Small intestine (tissue), 16 donors: ENCODE measurements around the gene TAAR1. TPM values are rescaled to one million over a fixed set of nuclear protein-coding genes. Genes with fewer than 3 reads are reported as not detected.
"Not testable (repeated sequence)": the region's sequence is repeated elsewhere in the genome, so short reads cannot be mapped to it uniquely, and the experiment has no call there.

Experiments
- DNase-seq, 2 donors: peaks; one replicate each; pipeline versions ENCODE4 v3.0.0 to v3.0.0-alpha.2; 2013
- FAIRE-seq: peaks from 2 replicates; lab custom pipeline; 2012; peaks lifted over from hg19 to GRCh38; lab: Jason Lieb, UNC
- H3K27ac ChIP-seq, 3 donors: one replicate each; pipeline ENCODE4 v1.5.1; 2013; ENCODE audit warnings: low read length in 2 of 3, mild to moderate bottlenecking in 2 of 3, control low read depth in 1 of 3, inconsistent platforms in 1 of 3, low read depth in 1 of 3, moderate library complexity in 1 of 3
- H3K27me3 ChIP-seq, 3 donors: one replicate each; pipeline ENCODE4 v1.6.1; 2013; ENCODE audit warnings: low read length in 3 of 3, inconsistent platforms in 1 of 3; ENCODE audit not compliant: control insufficient read depth in 3 of 3, insufficient read depth in 3 of 3
- H3K36me3 ChIP-seq, 3 donors: one replicate each; pipeline ENCODE4 v1.6.1; 2013; ENCODE audit warnings: low read length in 3 of 3, inconsistent platforms in 1 of 3, low read depth in 1 of 3, mild to moderate bottlenecking in 1 of 3, moderate library complexity in 1 of 3; ENCODE audit not compliant: control insufficient read depth in 3 of 3, insufficient read depth in 2 of 3
- H3K4me1 ChIP-seq, 3 donors: one replicate each; pipeline ENCODE4 v1.6.1; 2013; ENCODE audit warnings: low read length in 2 of 3, inconsistent platforms in 1 of 3, low read depth in 1 of 3, mild to moderate bottlenecking in 1 of 3, moderate library complexity in 1 of 3; ENCODE audit not compliant: control insufficient read depth in 3 of 3, insufficient read depth in 2 of 3
- H3K4me3 ChIP-seq, 3 donors: one replicate each; pipeline ENCODE4 v1.5.1; 2013; ENCODE audit warnings: low read length in 3 of 3, control low read depth in 1 of 3, inconsistent platforms in 1 of 3, low read depth in 1 of 3, mild to moderate bottlenecking in 1 of 3, moderate library complexity in 1 of 3
- H3K9me3 ChIP-seq, 2 donors: one replicate each; pipeline ENCODE4 v1.6.1; 2013; ENCODE audit warnings: low read depth in 1 of 2, low read length in 1 of 2; ENCODE audit not compliant: control insufficient read depth in 2 of 2, insufficient read depth in 1 of 2
- WGBS, 3 donors: extraction: QIAGEN DNeasy Blood & Tissue Kit; methylation state at CpG; one replicate each; pipeline ENCODE4 v1.1.7; 2013; 5-methylcytosine and 5-hydroxymethylcytosine counted together
- long read RNA-seq, 10 donors: transcript quantifications; one replicate each; lab custom pipeline, GENCODE V29; 2026
- polyA plus RNA-seq, 4 donors: library from polyadenylated mRNA; stranded (reverse) in 3 of 4; unstranded in 1 of 4; fragments of 200-250 nt in 3 of 4; fragments of 120-200 nt in 1 of 4; gene quantifications; one replicate each; pipeline versions ENCODE4 v1.2.1 to v1.2.3, GENCODE V29; 2013
- donor health status: healthy with polysubstance abuse.
- donor health status: control.
- donor health status: control.
- donor health status: Bipolar disorder and iron deficiency.
- donor health status: healthy.

Gene TAAR1
- polyA plus RNA-seq: under 1 TPM in 1 of 4 donors, not detected in 3; 0.09 TPM
- long read RNA-seq, donor 1: 0 reads
- long read RNA-seq, donor 2: 0 reads
- long read RNA-seq, donor 3: 0 reads
- long read RNA-seq, donor 4: 0 reads
- long read RNA-seq, donor 5: 0 reads
- long read RNA-seq, donor 6: 0 reads
- long read RNA-seq, donor 7: 0 reads
- long read RNA-seq, donor 8: 0 reads
- long read RNA-seq, donor 9: 0 reads
- long read RNA-seq, donor 10: 0 reads

DNA sequence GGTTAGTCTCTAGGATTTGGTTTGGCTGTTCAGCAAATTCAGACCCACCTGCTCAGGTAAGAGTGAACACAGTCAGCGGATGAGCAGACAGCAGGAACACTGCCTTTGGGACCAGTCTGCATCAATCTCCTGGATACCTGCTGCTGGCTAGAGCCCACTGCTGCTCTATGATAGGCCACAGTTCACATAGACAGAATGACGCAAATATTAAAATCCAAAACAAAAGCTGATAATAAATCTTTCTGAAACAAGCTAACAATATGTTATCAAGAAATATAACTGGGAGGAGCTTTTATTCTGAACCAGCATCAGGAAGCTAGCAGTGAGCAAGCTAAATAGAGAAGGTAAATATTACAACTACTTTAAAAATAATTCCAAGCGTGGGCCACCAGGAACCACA, at the start of gene TAAR1:
TSS of gene TAAR1 (minus strand) at position 101 of the 400 bp plus-strand sequence. CDS start 13,179 bp downstream, outside the sequence.
- FAIRE-seq (no peak), DNase-seq (no peak)
- H3K36me3 ChIP-seq: no peaks in the 10 kb centered on the region
- no peaks in the 10 kb centered on the region for H3K9me3 ChIP-seq
- no peak within 1 kb of the TSS for H3K27ac ChIP-seq
- no peak within 1 kb of the TSS for H3K4me3 ChIP-seq
- no peaks in the 10 kb centered on the region for H3K27me3 ChIP-seq
- H3K4me1 ChIP-seq: no peaks in the 10 kb centered on the region
- 73 to 92% (median 87%) methylated on average over 3 of the region's 3 CpGs for WGBS, 3 donors

- WGBS, 3 donors: 92 to 96% (median 94%) methylated on average over 3 of the region's 3 CpGs
- no peaks in the 10 kb centered on the region for H3K27me3 ChIP-seq
- H3K27ac ChIP-seq: no peak overlapping the region
- no peaks in the 10 kb centered on the region for H3K9me3 ChIP-seq
- peak overlapping the region in 1 of 3 donors; percentile 11 for H3K4me3 ChIP-seq
- no peak for FAIRE-seq
- no peak for DNase-seq
- no peaks in the 10 kb centered on the region for H3K36me3 ChIP-seq
- no peaks in the 10 kb centered on the region for H3K4me1 ChIP-seq
These were observed 49.8 kb upstream of the TAAR1 start for GRCh38 chr6:132708771-132709170.

DNA sequence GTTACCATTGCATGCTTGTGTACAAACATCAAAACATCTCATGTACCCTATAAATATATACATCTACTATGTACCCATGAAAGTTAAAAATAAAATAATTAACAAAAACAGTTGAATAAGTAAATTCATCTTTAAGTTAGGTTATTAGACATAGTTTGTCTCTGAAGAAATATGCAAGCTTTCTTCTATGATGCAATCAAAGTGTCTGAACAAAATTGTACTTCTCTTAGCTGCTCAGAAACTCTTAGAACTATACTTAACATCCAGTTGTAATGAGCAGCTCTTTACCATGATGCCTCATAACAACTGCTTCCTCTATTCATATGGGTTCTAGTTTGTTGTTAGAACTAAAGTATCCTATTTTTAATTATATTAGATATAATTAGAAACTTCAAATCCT, 49.0 kb upstream of the TAAR1 start:
- Histone ChIP-seq H3K27me3 (no peaks in the 10 kb centered on the region), H3K36me3 (no peaks in the 10 kb centered on the region), H3K4me3 (no peak overlapping the region), H3K9me3 (no peaks in the 10 kb centered on the region), H3K27ac (no peak overlapping the region), H3K4me1 (no peaks in the 10 kb centered on the region)
- FAIRE-seq: no peak
- DNase-seq: no peak

- FAIRE-seq, H3K4me3 ChIP-seq: not testable (repeated sequence)
These were observed 47.8 kb upstream of the TAAR1 start for GRCh38 chr6:132706756-132707155.

DNA sequence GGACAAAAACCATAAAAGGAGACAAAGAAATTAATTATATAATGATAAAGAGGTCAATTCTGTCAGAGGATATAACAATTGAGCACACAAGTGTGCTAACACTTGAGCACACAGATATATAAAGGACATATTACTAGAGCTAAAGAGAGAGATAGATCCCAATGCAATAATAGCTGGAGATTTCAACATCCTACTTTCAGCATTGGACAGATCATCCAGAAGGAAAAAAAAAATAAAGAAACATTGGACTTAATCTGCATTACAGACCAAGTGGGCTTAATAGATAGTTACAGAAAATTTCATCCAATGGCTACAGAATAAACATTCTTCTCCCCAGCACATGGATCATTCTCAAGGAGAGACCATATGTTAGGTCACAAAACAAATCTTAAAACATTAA, 45.0 kb upstream of the TAAR1 start:
- Histone ChIP-seq H3K4me3 (no peak overlapping the region), H3K4me1 (no peaks in the 10 kb centered on the region), H3K36me3 (peaks cover 0 to 4% (median 0%) of the 10 kb centered on the region in 3 donors), H3K27ac (no peak overlapping the region), H3K9me3 (no peaks in the 10 kb centered on the region), H3K27me3 (no peaks in the 10 kb centered on the region)
- DNase-seq: no peak
- no peak for FAIRE-seq

More at GRCh38 chr6:132706756-132707155, 47.8 kb upstream of the TAAR1 start:
- H3K27ac ChIP-seq, H3K9me3 ChIP-seq, H3K4me1 ChIP-seq, H3K27me3 ChIP-seq, H3K36me3 ChIP-seq, DNase-seq: not testable (repeated sequence)
- WGBS, 3 donors: 81 to 93% (median 93%) methylated on average over 4 of the region's 4 CpGs

- Histone ChIP-seq H3K4me3 (no peak overlapping the region), H3K36me3 (peaks cover 0 to 11% (median 0%) of the 10 kb centered on the region in 3 donors), H3K27me3 (no peaks in the 10 kb centered on the region), H3K4me1 (no peaks in the 10 kb centered on the region), H3K9me3 (peaks cover 0 to 5% of the 10 kb centered on the region in 2 donors), H3K27ac (no peak overlapping the region)
- FAIRE-seq (no peak), DNase-seq (no peak)
- 50 to 61% (median 51%) methylated on average over 1 of the region's 1 CpG for WGBS, 3 donors
These were observed 39.6 kb upstream of the TAAR1 start for GRCh38 chr6:132698608-132699007.

GRCh38 chr6:132695773-132696172, 36.8 kb upstream of the TAAR1 start:
- FAIRE-seq (no peak), DNase-seq (no peak)
- H3K4me1 ChIP-seq: no peaks in the 10 kb centered on the region
- WGBS, 3 donors: 5 to 44% (median 42%) methylated on average over 1 of the region's 1 CpG
- no peaks in the 10 kb centered on the region for H3K27me3 ChIP-seq
- H3K9me3 ChIP-seq: peaks cover 0 to 5% of the 10 kb centered on the region in 2 donors
- H3K36me3 ChIP-seq: peaks cover 0 to 16% (median 2%) of the 10 kb centered on the region in 3 donors
- H3K27ac ChIP-seq: no peak overlapping the region
- no peak overlapping the region for H3K4me3 ChIP-seq

- Histone ChIP-seq H3K4me1 (no peaks in the 10 kb centered on the region), H3K27ac (peak overlapping the region in 1 of 3 donors; percentile 4), H3K4me3 (no peak overlapping the region), H3K9me3 (peaks cover 0 to 5% of the 10 kb centered on the region in 2 donors), H3K36me3 (peaks cover 0 to 16% (median 2%) of the 10 kb centered on the region in 3 donors), H3K27me3 (no peaks in the 10 kb centered on the region)
- 41 to 55% (median 46%) methylated on average over 3 of the region's 3 CpGs for whole genome bisulfite sequencing, 3 donors
- FAIRE-seq (no peak), DNase-seq (peak in 1 of 2 donors; percentile 70)
These were observed 34.5 kb upstream of the TAAR1 start for GRCh38 chr6:132693478-132693877.

- peaks cover 0 to 2% (median 0%) of the 10 kb centered on the region in 3 donors for H3K4me1 ChIP-seq
- FAIRE-seq (no peak), DNase-seq (no peak)
- WGBS, 3 donors: 87 to 89% (median 89%) methylated on average over 4 of the region's 4 CpGs
- H3K27ac ChIP-seq: no peak overlapping the region
- H3K36me3 ChIP-seq: peaks cover 0 to 16% (median 2%) of the 10 kb centered on the region in 3 donors
- H3K27me3 ChIP-seq: no peaks in the 10 kb centered on the region
- no peak overlapping the region for H3K4me3 ChIP-seq
- peaks cover 0 to 2% of the 10 kb centered on the region in 2 donors for H3K9me3 ChIP-seq
These were observed 31.7 kb upstream of the TAAR1 start for GRCh38 chr6:132690678-132691077.
